D341Med (cell line): Measurements from ENCODE around the gene AMIGO2.
"Not testable (repeated sequence)": the region's sequence is repeated elsewhere in the genome, so short reads cannot be mapped to it uniquely, and the experiment has no call there.

Experiments
- DNase-seq: peaks from one replicate; pipeline ENCODE4 v3.0.0; 2012; ENCODE audit warnings: low spot score

Gene AMIGO2, protein sequence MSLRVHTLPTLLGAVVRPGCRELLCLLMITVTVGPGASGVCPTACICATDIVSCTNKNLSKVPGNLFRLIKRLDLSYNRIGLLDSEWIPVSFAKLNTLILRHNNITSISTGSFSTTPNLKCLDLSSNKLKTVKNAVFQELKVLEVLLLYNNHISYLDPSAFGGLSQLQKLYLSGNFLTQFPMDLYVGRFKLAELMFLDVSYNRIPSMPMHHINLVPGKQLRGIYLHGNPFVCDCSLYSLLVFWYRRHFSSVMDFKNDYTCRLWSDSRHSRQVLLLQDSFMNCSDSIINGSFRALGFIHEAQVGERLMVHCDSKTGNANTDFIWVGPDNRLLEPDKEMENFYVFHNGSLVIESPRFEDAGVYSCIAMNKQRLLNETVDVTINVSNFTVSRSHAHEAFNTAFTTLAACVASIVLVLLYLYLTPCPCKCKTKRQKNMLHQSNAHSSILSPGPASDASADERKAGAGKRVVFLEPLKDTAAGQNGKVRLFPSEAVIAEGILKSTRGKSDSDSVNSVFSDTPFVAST

DNA sequence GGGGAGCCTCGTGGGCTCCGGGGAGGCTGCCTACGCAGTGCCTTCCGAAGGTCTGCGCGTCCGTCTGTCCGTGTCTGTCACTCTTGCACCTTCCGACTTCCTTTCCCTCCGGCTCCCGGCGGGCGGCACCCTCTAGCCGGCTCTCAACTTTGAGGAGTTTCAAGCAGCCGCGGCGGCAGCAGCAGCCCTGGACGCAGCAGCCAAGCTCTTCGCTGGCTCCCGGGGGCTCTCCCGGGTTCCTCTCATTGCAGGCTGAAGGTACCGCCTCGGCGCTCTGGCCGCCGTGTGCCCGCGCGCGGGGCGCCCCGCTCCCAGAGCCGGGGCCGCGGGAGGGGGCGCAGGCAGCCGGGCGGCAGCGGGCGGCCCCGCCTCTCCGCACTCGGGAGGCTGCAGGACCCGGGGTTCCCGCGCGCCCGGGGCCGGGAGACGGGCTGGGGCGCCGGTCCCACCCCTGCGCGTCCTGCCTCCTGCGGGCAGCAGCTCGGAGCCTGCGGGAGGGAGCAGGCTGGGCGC, at the start of gene AMIGO2, which contains the start of gene PCED1B:
TSS of gene AMIGO2 (minus strand) at position 492 of the 513 bp plus-strand sequence. CDS start 957 bp downstream, outside the sequence.
TSS of gene PCED1B (plus strand) at position 154 of the 513 bp plus-strand sequence. CDS start 155,443 bp downstream, outside the sequence.
- DNase-seq = peak; percentile 59

DNA sequence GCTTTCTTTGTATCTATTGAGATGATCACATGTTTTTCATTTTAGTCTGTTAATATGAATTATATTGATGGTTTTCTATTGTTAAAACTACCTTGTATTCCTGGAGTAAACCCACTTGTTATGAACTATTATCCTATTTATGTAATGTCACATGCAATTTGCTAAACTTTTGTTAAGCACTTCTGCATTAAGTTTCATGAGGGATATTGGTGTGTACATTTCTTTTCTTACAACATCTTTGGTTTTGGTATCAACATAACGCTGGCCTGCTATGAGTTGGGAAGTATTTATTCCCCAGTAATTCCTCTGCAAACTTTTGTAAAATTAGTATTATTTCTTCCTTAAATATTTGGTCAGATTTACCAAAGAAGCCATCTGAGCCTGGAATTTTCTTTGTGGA, 46.5 kb upstream of the AMIGO2 start:
- DNase-seq = no peak

DNA sequence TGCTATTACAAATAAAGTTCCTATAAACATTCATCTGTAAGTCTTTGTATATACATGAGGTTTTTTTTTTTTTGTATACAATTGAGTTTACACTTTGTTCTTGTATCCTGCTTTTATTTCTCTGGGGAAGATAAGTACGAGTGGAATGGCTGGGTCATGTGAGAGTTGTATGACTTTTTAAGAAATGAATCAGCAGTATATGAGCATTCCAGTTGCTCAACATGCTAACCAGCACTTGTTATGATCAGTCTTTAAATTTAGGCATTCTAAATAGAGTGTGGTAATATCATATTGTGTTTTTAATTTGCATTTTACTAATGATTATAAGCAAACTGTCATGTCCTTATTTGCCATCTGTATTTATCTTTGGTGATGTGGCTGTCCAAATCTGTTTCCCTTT, 44.7 kb upstream of the AMIGO2 start:
- DNase-seq = no peak

DNA sequence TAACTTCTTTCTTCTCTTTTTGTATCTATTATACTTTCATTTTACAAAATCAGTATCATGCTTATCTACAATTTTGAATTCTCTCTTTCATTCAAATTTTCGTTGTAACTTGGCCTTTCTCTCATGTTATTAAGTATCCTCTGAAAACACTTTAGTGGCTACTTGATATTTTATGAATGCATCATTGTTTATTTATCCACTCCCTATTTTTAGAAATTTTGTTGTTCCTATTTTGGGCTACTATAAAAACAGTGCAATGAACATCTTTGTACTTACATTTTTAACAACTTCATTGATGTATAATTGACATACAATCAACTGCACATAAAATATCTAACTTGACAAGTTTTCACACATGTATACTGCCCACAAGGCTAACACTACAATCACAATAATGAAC, 44.0 kb upstream of the AMIGO2 start:
- no peak for DNase-seq

DNA sequence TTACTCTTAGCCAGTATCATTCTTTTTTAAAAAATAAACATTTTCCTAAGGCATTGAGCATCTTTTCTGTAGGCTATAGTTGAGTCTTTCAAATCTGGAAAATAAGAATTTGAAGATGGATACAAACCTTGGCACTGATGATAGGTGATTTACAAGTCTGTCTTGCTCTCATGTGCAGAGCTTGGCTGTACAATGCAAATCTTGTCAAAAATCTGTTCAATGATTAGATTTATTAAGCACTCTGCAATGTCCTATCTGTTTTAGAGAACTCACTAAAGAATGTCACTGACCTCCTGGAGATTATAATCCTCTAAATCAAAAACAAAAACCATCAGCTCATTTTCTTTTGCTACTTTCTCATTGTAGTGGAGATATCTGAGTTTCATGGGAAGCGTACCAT, 42.8 kb upstream of the AMIGO2 start:
- DNase-seq = no peak

DNA sequence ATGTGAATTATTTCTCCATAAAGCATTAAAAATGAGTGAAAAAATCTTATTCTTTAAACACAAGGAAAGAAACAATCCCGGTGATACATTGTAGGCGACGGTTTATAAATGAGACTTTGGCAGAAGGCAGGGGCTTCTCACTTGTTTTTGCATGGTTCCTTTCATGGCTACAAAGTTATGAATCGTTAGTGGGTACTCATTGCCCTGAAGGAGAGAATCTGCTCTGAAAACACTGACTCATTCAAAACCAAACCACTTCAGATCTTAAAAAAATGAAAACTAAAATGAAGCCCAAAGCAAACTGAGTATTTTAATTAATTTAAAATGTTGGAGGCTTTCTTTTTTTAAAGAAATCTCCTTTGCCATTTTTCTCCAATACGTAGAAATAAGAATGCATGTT, 41.4 kb upstream of the AMIGO2 start:
- DNase-seq = no peak

DNA sequence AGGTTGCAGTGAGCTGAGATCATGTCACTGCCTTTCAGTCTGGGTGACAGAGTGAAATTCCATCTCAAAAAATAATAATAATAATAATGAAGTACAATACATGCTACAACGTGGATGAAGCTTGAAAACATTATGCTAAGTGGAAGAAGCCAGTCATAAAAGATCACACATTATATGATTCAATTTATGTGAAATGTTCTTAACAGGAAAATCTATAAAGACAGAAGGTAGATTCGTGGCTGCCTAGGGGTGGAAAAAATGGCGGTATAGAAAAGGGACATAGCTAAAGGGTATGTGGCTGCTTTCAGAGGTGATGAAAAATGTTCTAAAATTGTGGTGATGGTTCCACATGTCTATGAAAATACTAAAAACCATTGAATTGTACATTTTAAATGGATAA, 41.0 kb upstream of the AMIGO2 start:
- DNase-seq = no peak

DNA sequence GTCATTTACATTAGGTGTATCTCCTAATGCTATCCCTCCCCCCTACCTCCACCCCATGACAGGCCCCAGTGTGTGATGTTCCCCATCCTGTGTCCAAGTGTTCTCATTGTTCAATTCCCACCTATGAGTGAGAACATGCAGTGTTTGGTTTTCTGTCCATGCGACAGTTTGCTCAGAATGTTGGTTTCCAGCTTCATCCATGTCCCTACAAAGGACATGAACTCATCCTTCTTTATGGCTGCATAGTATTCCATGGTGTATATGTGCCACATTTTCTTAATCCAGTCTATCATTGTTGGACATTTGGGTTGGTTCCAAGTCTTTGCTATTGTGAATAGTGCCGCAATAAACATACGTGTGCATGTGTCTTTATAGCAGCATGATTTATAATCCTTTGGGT, 37.5 kb upstream of the AMIGO2 start:
- DNase-seq = not testable (repeated sequence)

DNA sequence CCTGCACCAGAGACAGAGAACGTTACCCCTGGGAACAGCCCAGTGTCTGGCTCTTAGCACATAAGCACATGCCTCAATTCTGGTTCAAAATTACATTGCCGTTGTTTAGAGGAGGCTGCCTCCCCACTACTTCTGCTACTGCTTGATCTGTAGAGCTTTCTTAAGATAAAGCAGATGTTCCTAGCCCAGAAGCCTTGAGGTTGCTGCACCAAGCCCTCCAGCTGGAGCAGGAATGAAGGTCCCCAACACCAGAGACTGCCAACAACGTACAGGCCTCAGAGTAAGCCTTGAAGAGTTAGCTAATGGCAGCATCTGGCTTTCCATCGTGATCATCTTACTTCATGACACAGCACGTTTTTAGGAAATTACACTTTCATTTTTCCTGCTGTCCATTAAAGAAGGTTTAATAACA, 34.7 kb upstream of the AMIGO2 start:
- DNase-seq = no peak

DNA sequence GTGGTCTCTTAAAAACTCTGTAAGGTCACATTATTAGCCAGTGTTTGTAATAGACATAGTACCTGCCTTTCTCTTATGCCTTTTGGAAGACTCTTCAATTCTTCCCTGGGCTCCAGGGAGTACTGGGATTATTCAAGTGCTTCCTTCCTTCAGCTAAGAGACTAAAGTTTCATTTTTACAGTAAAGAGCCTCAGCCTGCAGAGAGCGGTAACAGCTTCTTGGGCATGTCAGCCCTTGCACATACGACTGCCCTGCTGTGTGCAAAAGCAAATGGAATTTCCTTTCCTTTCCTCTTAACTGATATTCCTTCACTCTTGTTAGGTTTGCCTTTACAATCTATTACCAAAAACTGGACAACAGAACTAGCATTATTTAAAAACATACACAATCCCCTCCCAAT, 32.9 kb upstream of the AMIGO2 start:
- DNase-seq = no peak

DNA sequence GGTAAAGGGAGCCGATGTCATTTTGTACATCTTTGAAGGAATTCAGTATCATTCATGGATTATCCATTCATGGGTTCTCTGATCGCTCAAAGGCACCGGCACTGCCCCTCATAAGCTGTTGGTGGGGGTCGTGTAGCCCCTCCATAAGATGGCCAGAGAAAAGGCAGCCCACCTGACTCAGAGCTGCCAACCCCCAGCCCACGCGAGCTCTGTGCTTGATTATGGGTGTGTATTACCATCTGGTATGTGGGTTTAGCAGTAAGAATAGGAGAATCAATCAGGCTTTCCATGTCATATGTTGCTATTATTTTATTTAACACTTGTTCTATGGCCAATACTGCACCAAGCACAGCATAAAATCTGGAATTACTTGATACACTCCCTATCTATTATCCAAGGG, 32.1 kb upstream of the AMIGO2 start:
- no peak for DNase-seq

DNA sequence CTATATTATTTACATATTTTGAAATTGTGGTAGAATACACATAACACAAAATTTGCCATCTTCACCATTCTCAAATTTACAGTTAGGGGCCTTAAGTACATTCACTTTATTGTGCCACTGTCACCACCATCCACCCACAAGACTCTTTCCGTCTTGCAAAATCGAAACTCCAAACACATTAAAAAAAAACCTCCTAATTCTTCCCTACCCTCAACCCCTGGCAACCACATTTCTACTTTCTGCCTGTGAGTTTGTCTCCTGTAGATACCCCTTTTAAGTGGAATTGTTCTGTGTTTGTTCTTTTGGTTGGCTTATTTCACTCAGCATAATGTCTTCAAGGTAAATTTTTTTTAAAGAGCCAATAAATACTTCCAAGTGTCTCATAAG, 31.6 kb upstream of the AMIGO2 start:
- no peak for DNase-seq

DNA sequence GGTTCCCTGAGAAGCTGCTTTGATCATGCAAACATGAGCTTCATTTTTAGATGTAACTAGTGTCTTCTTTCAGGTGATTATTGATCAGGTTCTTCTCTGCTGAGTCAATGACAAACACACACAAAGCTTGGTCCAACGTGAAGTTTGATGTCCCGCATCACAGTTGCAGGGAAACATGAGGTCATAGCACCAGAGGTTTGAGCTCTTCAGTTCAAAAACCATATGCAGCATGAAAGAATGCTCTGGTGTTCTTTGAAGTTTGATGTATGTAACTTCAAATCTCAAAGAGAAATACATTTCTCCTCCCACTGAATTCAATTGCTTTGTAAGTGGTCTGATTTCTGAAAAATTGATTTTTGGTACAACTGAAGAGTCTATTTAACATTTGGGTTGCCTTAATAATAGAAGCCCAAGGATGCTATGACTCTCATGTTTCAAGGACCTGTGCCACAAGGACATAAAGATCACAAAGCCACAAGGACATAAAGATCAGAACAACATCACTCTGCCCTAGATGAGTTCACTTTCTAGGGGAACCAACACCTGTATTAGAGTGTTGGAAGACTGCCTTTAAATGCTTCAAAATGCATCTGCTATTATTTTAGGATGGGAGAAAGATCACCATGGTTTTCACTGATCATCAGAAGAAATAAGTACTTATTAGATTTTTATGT, 31.1 kb upstream of the AMIGO2 start:
- DNase-seq = no peak

DNA sequence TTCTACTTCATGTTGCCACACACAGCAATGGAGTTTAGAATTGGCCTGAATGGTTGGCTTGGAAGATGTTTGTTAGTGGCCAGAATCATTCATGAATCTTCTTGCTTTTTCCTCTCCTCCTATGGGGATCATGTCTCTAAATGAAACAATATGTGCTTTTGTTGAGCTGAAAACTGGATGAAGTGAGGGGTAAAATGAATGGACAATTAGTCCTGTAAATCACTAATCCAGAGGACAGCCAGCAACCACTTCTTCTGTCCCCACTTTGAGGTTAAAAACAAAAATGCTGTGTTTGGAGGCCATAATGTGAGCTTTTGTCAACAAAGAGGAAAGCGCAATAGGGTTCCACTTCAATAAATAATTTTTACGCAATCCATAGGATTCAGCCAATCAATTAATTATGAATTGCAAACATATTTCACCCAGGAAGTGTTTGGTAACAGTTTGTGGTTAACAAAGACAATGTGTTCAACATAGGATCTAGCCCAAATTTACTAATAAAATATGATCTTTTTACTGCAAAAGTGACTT, 30.3 kb upstream of the AMIGO2 start:
- no peak for DNase-seq

DNA sequence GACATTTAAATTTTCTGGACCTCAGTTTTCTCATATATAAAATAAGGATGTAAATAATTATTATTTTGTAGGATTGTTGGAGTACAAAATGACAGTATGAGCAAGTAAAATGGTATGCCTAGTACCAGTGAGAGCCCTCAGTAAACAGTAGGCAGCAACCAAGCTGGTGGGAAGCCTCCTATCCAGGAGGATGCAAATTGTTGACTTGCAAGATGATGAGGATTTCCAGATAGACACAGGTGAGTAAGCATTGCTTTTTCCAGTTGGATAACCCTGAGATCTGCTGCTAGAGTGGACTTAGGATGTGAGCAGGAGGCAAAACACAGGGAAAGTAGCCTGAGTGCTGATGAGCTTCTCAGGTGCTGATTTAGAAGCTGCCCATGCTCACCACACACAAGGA, 28.2 kb upstream of the AMIGO2 start:
- DNase-seq = no peak

DNA sequence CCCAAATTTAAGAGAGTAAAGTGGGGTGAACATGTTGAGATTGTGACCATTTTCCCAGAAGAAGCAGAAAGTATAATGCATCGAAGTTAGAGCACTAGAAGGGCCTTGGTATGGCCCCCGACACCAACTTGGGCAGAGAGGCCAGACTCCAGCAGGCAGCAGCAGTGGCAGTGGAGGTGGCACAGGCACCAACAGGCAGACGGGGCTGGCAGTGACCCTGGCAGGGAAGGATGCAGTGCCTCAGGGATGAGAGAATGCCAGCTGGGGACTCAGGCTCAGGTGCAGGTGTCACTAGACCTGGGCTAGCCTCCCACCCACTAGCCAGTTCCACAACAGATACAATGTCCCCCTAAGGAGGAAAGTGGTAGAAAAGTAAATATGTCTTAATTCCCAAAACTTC, 27.7 kb upstream of the AMIGO2 start:
- DNase-seq = no peak

DNA sequence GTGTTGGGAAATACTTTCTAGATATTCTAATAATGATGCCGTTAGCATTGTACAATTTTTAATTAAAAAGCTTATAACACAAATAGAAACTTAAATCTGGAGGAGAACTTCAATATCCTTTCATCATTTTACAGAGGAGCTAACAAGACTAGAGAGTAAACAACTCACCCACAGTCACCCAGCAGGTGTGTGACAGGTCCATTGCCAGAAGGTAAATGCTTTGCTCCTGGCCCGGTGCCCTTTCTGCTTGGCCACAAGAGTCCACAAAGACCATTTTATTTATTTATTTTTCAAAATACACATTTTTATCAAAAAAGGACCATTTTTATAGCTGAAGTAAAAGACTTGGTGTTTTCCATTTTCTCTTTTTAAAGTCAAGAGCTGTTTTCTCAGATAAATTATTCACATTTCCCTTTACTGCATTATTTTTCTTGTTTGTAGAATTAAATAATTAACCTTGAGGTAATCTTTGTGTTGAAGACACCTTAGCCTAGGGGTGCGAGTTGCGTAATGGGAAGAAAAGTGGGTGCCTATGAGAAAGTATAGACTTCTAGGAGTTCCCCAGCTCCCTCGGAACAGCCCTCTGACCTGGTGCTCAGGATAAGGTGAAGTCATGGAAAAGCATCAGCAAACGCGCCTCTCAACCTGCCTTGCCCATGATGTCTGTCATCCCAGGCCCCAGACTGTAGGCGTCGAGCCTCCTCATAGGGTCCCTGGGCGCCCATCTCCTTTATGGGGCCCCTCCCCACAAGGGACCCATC, 26.3 kb upstream of the AMIGO2 start:
- no peak for DNase-seq

DNA sequence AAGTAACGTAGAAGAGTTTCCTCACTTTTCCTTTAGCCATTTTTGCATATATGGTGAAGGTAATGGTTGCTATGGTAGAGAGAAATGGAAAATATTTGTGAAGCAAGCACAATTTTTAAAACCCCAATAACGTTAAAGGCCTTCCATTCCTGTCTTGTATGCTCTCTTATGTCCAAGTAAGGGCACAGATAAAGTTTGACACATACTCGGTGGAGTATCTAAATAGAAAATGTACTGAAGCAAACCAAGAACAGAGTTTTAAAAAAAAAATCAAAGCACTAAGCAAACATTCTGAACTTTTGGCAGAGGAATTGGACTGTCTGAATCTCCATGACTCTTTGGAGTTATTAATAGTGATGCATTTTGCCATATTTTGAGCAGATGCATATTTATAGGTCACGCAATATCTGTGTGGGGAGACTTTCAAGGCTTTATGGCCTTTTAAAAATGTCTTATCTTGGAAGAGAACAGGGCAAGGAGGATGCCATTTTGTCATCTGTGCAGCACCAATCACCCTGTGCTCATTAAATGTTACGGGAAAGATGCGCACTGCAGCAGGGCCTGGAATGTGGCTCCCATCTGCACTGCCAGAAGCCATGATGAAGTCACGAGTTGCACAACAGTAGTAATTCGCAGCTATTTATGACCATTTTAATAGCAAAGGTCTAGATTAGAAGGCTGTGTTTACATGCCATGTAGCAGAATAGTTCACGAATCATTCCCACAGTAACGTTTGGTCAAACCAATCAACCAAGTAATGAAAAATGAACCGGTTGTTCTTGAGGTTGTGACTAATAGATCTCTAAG, 23.3 kb upstream of the AMIGO2 start:
- DNase-seq = no peak

DNA sequence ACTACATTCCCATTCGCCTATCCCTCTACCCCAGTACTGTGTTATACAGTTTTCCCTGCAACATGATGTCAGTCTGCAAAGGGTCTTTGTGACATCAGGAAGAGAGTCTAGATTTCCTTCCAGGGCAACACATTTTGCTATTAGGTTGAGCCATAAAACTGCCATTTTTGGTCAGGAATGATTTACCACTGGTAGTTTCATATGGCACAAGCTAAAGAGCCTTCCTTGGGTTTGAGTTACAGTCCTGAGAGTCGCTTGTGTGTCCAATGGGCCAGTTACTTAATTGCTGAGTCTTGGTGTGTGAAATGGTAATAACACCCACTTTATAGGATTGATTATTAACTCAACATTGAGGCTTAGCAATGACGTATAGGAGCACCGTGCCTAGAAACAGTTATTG, 22.6 kb upstream of the AMIGO2 start:
- DNase-seq = no peak

DNA sequence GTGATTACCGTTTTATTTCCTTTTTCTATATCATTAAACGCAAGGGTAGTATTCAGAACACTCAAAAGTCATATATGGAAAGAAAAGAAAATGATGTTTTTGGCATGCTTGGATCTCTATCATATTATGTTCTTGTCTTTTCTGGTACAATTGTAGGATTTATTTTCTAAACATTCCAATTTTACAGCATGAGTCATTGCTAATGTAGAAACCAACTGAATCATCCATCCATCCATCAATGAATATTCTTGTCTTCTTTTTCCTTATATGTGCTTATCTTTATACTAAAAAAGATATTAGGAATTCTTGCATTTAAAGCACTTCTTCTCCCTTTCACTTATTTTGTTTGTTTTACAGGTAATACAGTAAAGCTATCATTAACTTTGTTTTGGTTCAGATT, 20.4 kb upstream of the AMIGO2 start:
- DNase-seq = no peak

DNA sequence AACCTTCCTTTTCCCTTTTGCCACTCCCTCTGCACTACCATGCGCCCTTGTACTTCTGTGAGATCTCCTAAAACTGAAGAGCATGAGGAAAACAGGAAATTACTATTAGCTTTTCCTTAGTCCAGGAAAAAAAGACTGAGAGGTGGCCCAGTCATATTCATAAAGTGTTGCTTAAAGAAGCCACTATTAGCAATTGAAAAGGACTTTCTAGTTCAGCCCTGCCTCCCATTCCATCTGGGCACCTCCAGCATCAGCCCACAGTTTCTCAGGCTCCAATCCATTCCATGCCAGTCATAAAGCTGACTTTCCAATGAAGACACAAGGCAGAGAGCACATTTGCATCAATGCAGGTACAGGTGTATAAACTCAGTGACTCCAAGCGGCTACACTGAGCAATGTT, 19.9 kb upstream of the AMIGO2 start:
- DNase-seq = no peak
